H1 (cell line): Measurements from ENCODE around the gene NKD2. TPM values are rescaled to one million over a fixed set of nuclear protein-coding genes. Genes with fewer than 3 reads are reported as not detected.

Source experiments
- CHD1 ChIP-seq: IDR thresholded peaks from 2 replicates; pipeline ENCODE4 v1.6.1; 2012; ENCODE audit warnings: low read depth, low read length, improper control_type of control experiment
- CHD7 ChIP-seq: fragments of 300-600 bp; sonication (generic); IDR thresholded peaks from 2 replicates; pipeline ENCODE4 v1.7.1; 2012; ENCODE audit warnings: low read length, moderate library complexity, mild to moderate bottlenecking, inconsistent platforms; ENCODE audit not compliant: insufficient replicate concordance
- NRF1 ChIP-seq: IDR thresholded peaks from 2 replicates; pipeline ENCODE4 v1.6.1; 2011; ENCODE audit warnings: mild to moderate bottlenecking, low read depth, low read length, improper control_type of control experiment
- POU5F1 ChIP-seq: IDR thresholded peaks from 2 replicates; pipeline ENCODE4 v1.6.1; 2011; ENCODE audit warnings: low read depth, mild to moderate bottlenecking, low read length, moderate library complexity
- RXRA ChIP-seq: IDR thresholded peaks from 2 replicates; pipeline ENCODE4 v1.6.1; 2011; ENCODE audit warnings: low read depth, mild to moderate bottlenecking, low read length, moderate library complexity; ENCODE audit not compliant: insufficient read depth
- TAF1 ChIP-seq: IDR thresholded peaks from 2 replicates; pipeline ENCODE4 v1.6.1; 2011; ENCODE audit warnings: mild to moderate bottlenecking, low read depth, low read length
- polyA plus RNA-seq, 7 experiments: library from polyadenylated mRNA; depleted of rRNA in 3 of 7; stranded (reverse) in 5 of 7; unstranded in 2 of 7; fragments of >200 nt in 5 of 7; fragments of 200-250 nt in 2 of 7; gene quantifications; 1 replicate in 5 of 7; 2 replicates in 1 of 7; 4 replicates in 1 of 7; pipeline versions ENCODE4 v1.2.1 to v1.2.3, GENCODE V29; 2011 to 2013; ENCODE audit warnings: missing spikeins in 2 of 7, mixed read lengths in 2 of 7
- total RNA-seq: library from RNA; stranded (reverse); fragmentation: NEBNext Ultra II Directional; extraction: Animal tissue kit (Norgen Biotek cat#: 25700); gene quantifications from 2 replicates; pipeline ENCODE4 v1.2.1, GENCODE V29; 2021

NKD2 gene
- total and polyA plus RNA-seq, 2 of the 8 experiments (the other 6 are each of a cell fraction or from before 2014, with no cell fraction given): 5.5 to 7.9 TPM

DNA sequence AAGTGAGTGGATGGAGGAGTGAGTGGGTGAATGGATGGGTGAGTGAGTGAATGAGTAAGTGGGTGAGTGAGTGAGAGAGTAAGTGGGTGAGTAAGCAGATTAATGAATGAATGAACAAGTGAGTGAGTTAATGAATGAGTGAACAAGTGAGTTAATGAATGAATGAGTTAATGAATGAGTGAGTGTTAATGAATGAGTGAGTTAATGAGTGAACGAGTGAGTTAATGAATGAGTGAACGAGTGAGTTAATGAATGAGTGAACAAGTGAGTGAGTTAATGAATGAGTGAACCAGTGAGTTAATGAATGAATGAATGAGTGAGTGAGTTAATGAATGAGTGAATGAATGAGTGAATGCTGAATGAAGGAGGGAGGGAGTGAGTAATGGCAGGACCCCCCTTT, 26.4 kb downstream of the NKD2 start (continued):
- no peak for TF ChIP-seq CHD7
- TF ChIP-seq POU5F1: no peak
- no peak for TF ChIP-seq TAF1
- no peak for TF ChIP-seq NRF1
- TF ChIP-seq RXRA: no peak
- no peak for TF ChIP-seq CHD1
- TF ChIP-seq, all 59 proteins: peak for 0
